GM21367 (cell line): Measurements from ENCODE around the gene SLC7A4.
"Not testable (repeated sequence)": the region's sequence is repeated elsewhere in the genome, so short reads cannot be mapped to it uniquely, and the experiment has no call there.

Source experiments
- ATAC-seq: cut with Tn5 transposase; IDR thresholded peaks from one replicate; pipeline ENCODE4 v1.9.1; 2021; ENCODE audit not compliant: unreplicated experiment

SLC7A4 gene

GRCh38 chr22:21064917-21065864 is 32.8 kb upstream of the SLC7A4 start:
- no peak for ATAC-seq

GRCh38 chr22:21064425-21064824 is 32.1 kb upstream of the SLC7A4 start:
- not testable (repeated sequence) for ATAC-seq

- ATAC-seq, result not testable (repeated sequence)
Observed at GRCh38 chr22:21061660-21062321, 29.4 kb upstream of the SLC7A4 start.

- ATAC-seq, result not testable (repeated sequence)
Observed at GRCh38 chr22:21060363-21060762, 28.0 kb upstream of the SLC7A4 start.

GRCh38 chr22:21055880-21056319 is 23.5 kb upstream of the SLC7A4 start:
- ATAC-seq, result no peak

- no peak for ATAC-seq
Observed at GRCh38 chr22:21055564-21055834, 23.1 kb upstream of the SLC7A4 start.

- no peak for ATAC-seq
Observed at GRCh38 chr22:21054714-21055563, 22.6 kb upstream of the SLC7A4 start.

- ATAC-seq, result no peak
Observed at GRCh38 chr22:21054046-21054713, 21.8 kb upstream of the SLC7A4 start.

- no peak for ATAC-seq
Observed at GRCh38 chr22:21052715-21053459, 20.5 kb upstream of the SLC7A4 start.

GRCh38 chr22:21051831-21052400 is 19.6 kb upstream of the SLC7A4 start:
- no peak for ATAC-seq

GRCh38 chr22:21051145-21051830 is 18.9 kb upstream of the SLC7A4 start:
- ATAC-seq, result no peak

- ATAC-seq, result not testable (repeated sequence)
Observed at GRCh38 chr22:21048965-21049364, 16.6 kb upstream of the SLC7A4 start.

GRCh38 chr22:21048448-21048847 is 16.1 kb upstream of the SLC7A4 start:
- ATAC-seq, result not testable (repeated sequence)

- no peak for ATAC-seq
Observed at GRCh38 chr22:21047730-21048129, 15.4 kb upstream of the SLC7A4 start.

- ATAC-seq, result no peak
Observed at GRCh38 chr22:21047035-21047661, 14.8 kb upstream of the SLC7A4 start.

- ATAC-seq, result no peak
Observed at GRCh38 chr22:21045585-21046294, 13.4 kb upstream of the SLC7A4 start, which contains the start of gene LRRC74B. Gene LRRC74B, plus strand, starts transcription at chr22:21045946. Its CDS starts 41 bp downstream, at chr22:21045987.

GRCh38 chr22:21044931-21045584 is 12.7 kb upstream of the SLC7A4 start:
- ATAC-seq, result no peak
